Stomach (tissue), 9 donors: ENCODE data around the gene RARS1. TPM values are rescaled to one million over a fixed set of nuclear protein-coding genes. Genes with fewer than 3 reads are reported as not detected.

Experiments
- DNase-seq, 2 donors: peaks; one replicate each; pipeline versions ENCODE4 v3.0.0 to v3.0.0-alpha.2; 2013 to 2019
- H3K27ac ChIP-seq, 5 donors: fragments of 200-600 bp in 4 of 5; sonication (generic) in 4 of 5; one replicate each; pipeline ENCODE4 v1.5.1; 2013 to 2019; ENCODE audit warnings: mild to moderate bottlenecking in 1 of 5, moderate library complexity in 1 of 5
- H3K27me3 ChIP-seq, 3 donors: fragments of 200-600 bp; sonication (generic); one replicate each; pipeline ENCODE4 v1.5.1; 2017 to 2019; ENCODE audit warnings: mixed run types in 1 of 3
- H3K36me3 ChIP-seq, 4 donors: fragments of 200-600 bp; sonication (generic); 1 replicate in 3 of 4; 2 replicates in 1 of 4; pipeline ENCODE4 v1.5.1; 2016 to 2019
- H3K4me1 ChIP-seq, 4 donors: fragments of 200-600 bp; sonication (generic); one replicate each; pipeline ENCODE4 v1.5.1; 2016 to 2019
- H3K4me3 ChIP-seq, 4 donors: fragments of 200-600 bp; sonication (generic) in 3 of 4; one replicate each; pipeline ENCODE4 v1.5.1; 2016 to 2019; ENCODE audit warnings: mild to moderate bottlenecking in 1 of 4
- H3K9me3 ChIP-seq, 4 donors: fragments of 200-600 bp; sonication (generic); one replicate each; pipeline ENCODE4 v1.5.1; 2016 to 2019
- EP300 ChIP-seq: sonication (generic); formaldehyde crosslinking; IDR thresholded peaks from one replicate; pipeline ENCODE4 v1.6.1; 2017; ENCODE audit warnings: antibody characterized with exemption
- POLR2A ChIP-seq, 4 donors: fragments of 450-650 bp; IDR thresholded peaks; one replicate each; pipeline ENCODE4 v1.6.1; 2016; ENCODE audit warnings: antibody characterized with exemption in 4 of 4, control low read depth in 2 of 4, mild to moderate bottlenecking in 1 of 4, moderate library complexity in 1 of 4
- POLR2AphosphoS5 ChIP-seq, 3 donors: sonication (generic); formaldehyde crosslinking; IDR thresholded peaks; one replicate each; pipeline ENCODE4 v1.6.1; 2016; ENCODE audit warnings: antibody characterized with exemption in 3 of 3
- WGBS, 5 donors: extraction: QIAGEN DNeasy Blood & Tissue Kit in 3 of 5; methylation state at CpG; one replicate each; pipeline versions ENCODE4 v1.1.5 to v1.1.7; 2013 to 2018; 5-methylcytosine and 5-hydroxymethylcytosine counted together
- intact Hi-C: fragments of 100-400 bp; cut with DNase I; formaldehyde crosslinking; loops from one replicate; pipeline ENCODE4 v1.15.1; 2023; ENCODE audit warnings: low total_unique reads
- polyA plus RNA-seq, 3 donors: library from polyadenylated mRNA; stranded (reverse); fragments of 200-250 nt; gene quantifications; one replicate each; pipeline ENCODE4 v1.2.3, GENCODE V29; 2013
- small RNA-seq, 4 donors: library from RNA; depleted of rRNA; stranded (forward); fragments of <200 nt; gene quantifications; one replicate each; pipeline ENCODE3, GENCODE V24; 2016
- total RNA-seq, 5 donors: library from RNA; depleted of rRNA; stranded (reverse); fragments of >200 nt; gene quantifications; one replicate each; pipeline versions ENCODE4 v1.1.0 to v1.2.3, GENCODE V29; 2014 to 2016
- TF ChIP-seq, protein P1 (sequence below), 7 experiments: fragments of 450-650 bp in 4 of 7; fragments of 200-600 bp in 3 of 7; sonication (generic) in 3 of 7; IDR thresholded peaks; one replicate each; pipeline ENCODE4 v1.5.1; 2016 to 2019; ENCODE audit warnings: antibody characterized with exemption in 7 of 7, control low read depth in 2 of 7, mild to moderate bottlenecking in 1 of 7
- donor health status: healthy with polysubstance abuse.
- donor health status: Bipolar disorder and iron deficiency.
- donor health status: healthy.

The RARS1 gene
- total and polyA plus RNA-seq, 8 donors = 27.5 to 139 (median 40.5) TPM

DNA sequence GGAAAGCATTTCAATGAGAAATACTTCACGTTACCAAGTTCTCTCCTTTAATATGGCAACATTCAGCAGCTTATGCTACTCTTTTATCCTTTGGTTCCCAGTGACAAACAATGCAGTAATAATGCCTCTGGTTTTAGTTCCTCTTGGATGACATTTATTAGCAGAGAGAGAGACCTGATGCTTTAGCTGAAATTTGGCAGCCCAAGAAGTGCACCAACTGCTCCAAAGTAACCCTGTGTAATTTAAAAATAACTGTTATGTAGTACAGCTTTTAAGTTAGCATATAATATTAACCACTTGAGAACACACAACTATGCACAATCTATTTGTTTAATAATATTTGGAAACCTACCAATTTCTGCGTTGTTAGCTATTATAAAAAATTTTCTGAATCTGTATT, 71.1 kb downstream of the RARS1 start:
- H3K4me3 ChIP-seq = no peak overlapping the region
- TF ChIP-seq EP300 (no peak), POLR2A (IDR thresholded peaks at IDR 0.05) (no peak), POLR2AphosphoS5 (IDR thresholded peaks at IDR 0.05) (no peak)
- TF ChIP-seq, protein P1, sequence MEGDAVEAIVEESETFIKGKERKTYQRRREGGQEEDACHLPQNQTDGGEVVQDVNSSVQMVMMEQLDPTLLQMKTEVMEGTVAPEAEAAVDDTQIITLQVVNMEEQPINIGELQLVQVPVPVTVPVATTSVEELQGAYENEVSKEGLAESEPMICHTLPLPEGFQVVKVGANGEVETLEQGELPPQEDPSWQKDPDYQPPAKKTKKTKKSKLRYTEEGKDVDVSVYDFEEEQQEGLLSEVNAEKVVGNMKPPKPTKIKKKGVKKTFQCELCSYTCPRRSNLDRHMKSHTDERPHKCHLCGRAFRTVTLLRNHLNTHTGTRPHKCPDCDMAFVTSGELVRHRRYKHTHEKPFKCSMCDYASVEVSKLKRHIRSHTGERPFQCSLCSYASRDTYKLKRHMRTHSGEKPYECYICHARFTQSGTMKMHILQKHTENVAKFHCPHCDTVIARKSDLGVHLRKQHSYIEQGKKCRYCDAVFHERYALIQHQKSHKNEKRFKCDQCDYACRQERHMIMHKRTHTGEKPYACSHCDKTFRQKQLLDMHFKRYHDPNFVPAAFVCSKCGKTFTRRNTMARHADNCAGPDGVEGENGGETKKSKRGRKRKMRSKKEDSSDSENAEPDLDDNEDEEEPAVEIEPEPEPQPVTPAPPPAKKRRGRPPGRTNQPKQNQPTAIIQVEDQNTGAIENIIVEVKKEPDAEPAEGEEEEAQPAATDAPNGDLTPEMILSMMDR (IDR thresholded peaks at IDR 0.05) = no peak
- DNase-seq = no peak
- WGBS, 5 donors = 89 to 98% (median 95%) methylated on average over 2 of the region's 2 CpGs
- H3K4me1 ChIP-seq = peaks cover 0 to 3% (median 2%) of the 10 kb centered on the region in 4 donors
- no peaks in the 10 kb centered on the region for H3K27me3 ChIP-seq
- intact Hi-C loops = no loop called here
- no peak overlapping the region for H3K27ac ChIP-seq
- H3K36me3 ChIP-seq = peaks cover 20 to 93% (median 85%) of the 10 kb centered on the region in 4 donors
- H3K9me3 ChIP-seq = no peaks in the 10 kb centered on the region

DNA sequence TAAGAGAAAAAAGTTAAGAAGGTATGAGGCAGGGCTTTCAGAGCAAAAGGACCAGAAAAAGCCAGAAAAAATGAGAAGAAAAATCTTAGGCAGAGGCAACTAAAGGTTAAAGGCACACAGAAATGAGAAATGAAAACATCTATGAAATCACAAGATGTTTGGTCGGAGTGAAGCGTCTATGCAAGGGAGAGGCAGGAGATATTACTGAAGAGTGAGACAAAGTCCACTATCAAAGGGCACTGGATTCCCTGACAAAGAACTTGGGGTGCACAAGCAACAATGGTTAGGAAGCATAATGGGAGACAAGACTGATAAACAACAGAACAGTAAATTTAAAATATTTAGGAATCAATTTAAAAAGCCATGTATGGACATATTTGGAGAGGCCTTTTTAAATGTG, 76.0 kb downstream of the RARS1 start:
- 32 to 80% (median 57%) methylated on average over 2 of the region's 2 CpGs for whole genome bisulfite sequencing, 5 donors

DNA sequence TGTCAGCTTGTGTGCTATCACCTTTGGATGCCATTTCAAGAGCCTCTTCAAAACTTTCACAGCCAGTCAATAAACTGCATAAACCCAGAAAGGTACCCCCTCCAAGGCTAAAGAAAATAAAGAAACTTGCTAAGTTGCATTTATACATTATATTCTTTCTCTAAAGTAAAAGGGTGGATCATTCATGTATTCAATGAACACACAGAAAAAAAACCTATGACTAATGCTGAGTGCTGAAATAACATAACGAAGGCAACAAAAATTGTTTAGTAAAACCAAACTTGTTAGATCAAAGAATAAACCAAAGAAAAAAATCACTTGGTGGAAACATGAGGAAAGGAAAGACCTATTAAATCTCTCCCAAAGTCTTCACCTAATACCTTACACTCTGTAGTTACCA, 77.7 kb downstream of the RARS1 start:
- intact Hi-C loops = no loop called here
- Histone ChIP-seq H3K36me3 (peaks cover 5 to 89% (median 74%) of the 10 kb centered on the region in 4 donors), H3K27me3 (no peaks in the 10 kb centered on the region), H3K4me1 (peaks cover 0 to 22% (median 5%) of the 10 kb centered on the region in 4 donors), H3K9me3 (no peaks in the 10 kb centered on the region), H3K4me3 (no peak overlapping the region), H3K27ac (no peak overlapping the region)
- 77 to 96% (median 86%) methylated on average over 1 of the region's 1 CpG for WGBS, 5 donors
- DNase-seq = no peak
- TF ChIP-seq, protein P1 (IDR thresholded peaks at IDR 0.05) = no peak
- TF ChIP-seq POLR2AphosphoS5 (IDR thresholded peaks at IDR 0.05) (no peak), EP300 (no peak), POLR2A (IDR thresholded peaks at IDR 0.05) (no peak)

More for the DNA sequence above, 76.0 kb downstream of the RARS1 start:
- DNase-seq = no peak
- no peak overlapping the region for H3K4me3 ChIP-seq
- no peaks in the 10 kb centered on the region for H3K9me3 ChIP-seq
- no peaks in the 10 kb centered on the region for H3K27me3 ChIP-seq
- H3K36me3 ChIP-seq = peaks cover 18 to 92% (median 76%) of the 10 kb centered on the region in 4 donors
- H3K27ac ChIP-seq = no peak overlapping the region
- no peak for TF ChIP-seq EP300
- no peak for TF ChIP-seq POLR2AphosphoS5 (IDR thresholded peaks at IDR 0.05)
- TF ChIP-seq, protein P1 (IDR thresholded peaks at IDR 0.05) = no peak
- TF ChIP-seq POLR2A (IDR thresholded peaks at IDR 0.05) = no peak
- intact Hi-C loops = no loop called here
- peaks cover 0 to 22% (median 5%) of the 10 kb centered on the region in 4 donors for H3K4me1 ChIP-seq

- no peak for DNase-seq
- Histone ChIP-seq H3K4me3 (no peak overlapping the region), H3K9me3 (no peaks in the 10 kb centered on the region), H3K36me3 (peaks cover 0 to 48% (median 45%) of the 10 kb centered on the region in 4 donors), H3K27ac (no peak overlapping the region), H3K27me3 (no peaks in the 10 kb centered on the region), H3K4me1 (peaks cover 0 to 10% (median 2%) of the 10 kb centered on the region in 4 donors)
- intact Hi-C loops = no loop called here
- WGBS, 5 donors = 95 to 98% (median 96%) methylated on average over 6 of the region's 6 CpGs
- TF ChIP-seq, protein P1 (IDR thresholded peaks at IDR 0.05) = no peak
- no peak for TF ChIP-seq EP300
- no peak for TF ChIP-seq POLR2A (IDR thresholded peaks at IDR 0.05)
- TF ChIP-seq POLR2AphosphoS5 (IDR thresholded peaks at IDR 0.05) = no peak
Measured at GRCh38 chr5:168568738-168569137, 82.5 kb downstream of the RARS1 start.

Small RNAs within 50 kb of the gene (small RNA-seq; reads per million reads assigned to genes)
- gene MIR103A1 = 0 to 0.39 (median 0.07) reads per million in 4 donors

Other genes with a start within 250 kb of the RARS1 start
- 10 to 100 TPM; 18.1 to 82.6 (median 37.4) TPM for gene WWC1, start 194.8 kb upstream of the RARS1 start, total RNA-seq
- 10 to 100 TPM; 11.3 to 45.5 (median 16.6) TPM for gene WWC1, start 194.8 kb upstream of the RARS1 start, polyA plus RNA-seq
- gene FBLL1, start 42.8 kb downstream of the RARS1 start, total RNA-seq = 1 to 10 TPM in 1 of 5 donors, not detected in 4; 1.3 TPM
- gene FBLL1, start 42.8 kb downstream of the RARS1 start, polyA plus RNA-seq = under 1 TPM; 0.37 to 0.55 (median 0.46) TPM
- gene PANK3, start 92.9 kb downstream of the RARS1 start, total RNA-seq = 100 to 1,000 TPM in 1 of 5 donors, 10 to 100 TPM in 3, 1 to 10 TPM in 1; 7.0 to 104 (median 22.2) TPM
- gene PANK3, start 92.9 kb downstream of the RARS1 start, polyA plus RNA-seq = 1 to 10 TPM; 4.8 to 7.8 (median 6.2) TPM